HG03108 (cell line): ENCODE measurements around the gene CEBPZOS.

ENCODE experiments used
- ATAC-seq: cut with Tn5 transposase; IDR thresholded peaks from one replicate; pipeline ENCODE4 v1.9.1; 2021; ENCODE audit warnings: moderate library complexity; ENCODE audit not compliant: unreplicated experiment

The CEBPZOS gene

DNA sequence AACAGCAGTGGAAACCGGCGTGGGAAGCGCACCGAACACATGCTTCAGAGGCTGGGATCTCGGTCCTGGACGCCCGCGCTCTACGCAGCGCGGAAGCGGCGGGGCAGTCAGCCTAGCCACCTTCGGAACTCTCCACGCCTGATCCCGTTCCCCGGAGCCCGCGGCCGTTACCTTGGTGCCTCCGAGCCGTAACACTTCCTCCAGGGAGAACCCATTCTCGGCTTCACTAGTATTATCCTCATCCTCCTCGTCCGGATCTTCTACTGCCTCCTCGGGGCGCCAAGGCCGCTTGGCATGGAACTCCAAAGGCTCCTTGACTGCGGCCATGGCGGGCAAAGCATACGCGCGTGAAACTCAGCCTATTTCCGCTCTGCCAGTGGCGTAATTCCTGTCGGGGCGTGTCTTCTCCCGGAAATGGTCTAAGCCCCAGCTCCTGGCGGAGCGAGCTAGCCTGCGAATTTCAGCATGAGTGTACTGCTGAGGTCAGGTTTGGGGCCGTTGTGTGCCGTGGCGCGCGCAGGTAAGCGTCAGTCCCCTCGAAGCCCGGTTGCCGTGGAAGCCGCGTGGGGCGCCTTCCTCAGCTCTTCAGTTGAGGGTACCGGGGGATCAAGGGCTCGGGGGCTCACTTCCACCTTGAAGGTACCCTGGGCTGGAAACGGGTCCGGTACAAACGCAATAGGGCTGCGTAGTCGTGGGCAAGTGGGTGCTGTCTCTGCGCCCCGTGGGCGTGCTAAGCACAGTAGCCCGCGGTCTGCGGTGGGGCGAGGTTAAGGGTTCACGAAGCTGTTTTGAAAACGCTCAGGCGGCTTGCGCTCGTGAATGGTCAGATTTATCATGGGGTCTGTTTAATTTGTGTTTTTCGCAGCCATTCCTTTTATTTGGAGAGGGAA lies 35.2 kb downstream of the CEBPZOS start, which contains the start of the genes CEBPZ and NDUFAF7:
CEBPZ (minus strand) TSS at position 356 of the 890 bp plus-strand sequence; CDS start at position 327, 29 bp downstream.
NDUFAF7 (plus strand) TSS at position 418 of the 890 bp plus-strand sequence; CDS start at position 466, 48 bp downstream.
- ATAC-seq, result peak; percentile 97

DNA sequence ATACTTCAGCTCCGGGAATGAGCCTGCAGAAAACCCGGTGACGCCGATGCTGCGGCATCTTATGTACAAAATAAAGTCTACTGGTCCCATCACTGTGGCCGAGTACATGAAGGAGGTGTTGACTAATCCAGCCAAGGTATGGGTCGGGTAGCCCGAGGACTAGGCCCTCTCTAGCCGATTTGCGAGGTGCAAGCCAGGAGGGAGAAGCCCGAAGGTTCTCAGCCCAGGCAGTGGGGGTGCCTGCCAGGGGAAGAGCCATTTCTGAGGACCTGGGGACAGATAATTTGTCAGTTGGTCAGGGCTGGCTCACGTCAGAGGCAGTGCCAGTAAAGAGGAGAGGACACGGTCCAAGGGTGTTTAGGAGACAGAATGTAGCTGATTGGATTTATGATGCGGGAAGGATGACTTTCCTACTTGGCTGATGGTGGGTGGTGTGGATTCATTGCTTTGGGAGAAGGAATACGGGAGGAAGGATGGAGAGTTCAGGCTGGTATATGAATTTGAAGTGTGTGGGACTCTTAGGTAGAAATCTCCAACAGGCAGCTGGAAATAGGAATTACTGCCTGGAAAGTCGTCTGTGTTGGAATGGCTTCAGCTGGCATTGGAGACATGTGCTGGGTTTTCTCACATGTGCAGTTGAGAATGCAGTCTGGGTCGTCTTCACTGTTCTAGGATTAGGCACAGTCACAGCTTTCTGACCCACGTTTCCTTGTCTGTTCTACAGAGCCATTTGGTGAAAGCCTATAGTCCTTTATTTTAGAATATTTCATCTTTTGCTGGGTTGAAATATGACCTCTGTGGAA lies 36.0 kb downstream of the CEBPZOS start:
- ATAC-seq, result peak; percentile 12

DNA sequence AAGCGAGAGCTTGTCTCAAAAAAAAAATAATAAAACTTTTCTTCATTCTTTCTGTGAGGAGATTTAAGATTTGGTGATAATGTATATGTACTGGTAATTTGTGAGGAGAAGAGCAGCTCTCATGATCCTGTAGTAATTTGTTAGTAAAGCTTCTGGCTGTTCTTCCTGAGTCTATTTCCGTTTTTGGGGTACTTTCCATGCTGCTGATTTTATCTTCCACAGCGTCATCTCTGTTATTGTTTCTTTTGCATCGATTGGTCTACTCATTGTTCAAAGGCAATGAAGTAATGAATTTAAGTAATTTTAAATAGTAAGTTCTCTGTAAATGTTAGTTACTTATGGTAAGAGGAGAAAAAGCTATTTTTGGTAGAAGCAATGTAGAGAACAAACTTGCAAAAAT lies 47.1 kb downstream of the CEBPZOS start:
- no peak for ATAC-seq

DNA sequence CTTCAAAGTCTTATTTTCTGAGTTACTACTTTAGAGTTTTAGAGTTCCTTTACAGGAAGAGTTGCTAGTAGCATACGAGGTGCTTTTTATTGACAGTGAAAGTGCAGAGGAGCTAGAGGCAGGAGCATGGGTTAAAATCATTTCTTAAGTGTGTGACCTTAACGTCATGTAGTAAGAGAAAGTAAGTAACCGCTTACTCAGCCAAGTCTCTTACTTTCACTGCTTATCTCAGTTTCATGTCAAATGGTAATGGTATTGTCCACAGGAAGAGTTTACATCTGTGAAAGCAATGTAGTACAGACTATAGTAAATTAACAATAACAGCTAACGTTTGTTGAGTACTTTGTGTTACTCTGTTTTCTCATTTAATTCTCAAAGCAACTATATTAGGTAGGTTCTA lies 47.7 kb downstream of the CEBPZOS start:
- ATAC-seq, result peak; percentile 87

DNA sequence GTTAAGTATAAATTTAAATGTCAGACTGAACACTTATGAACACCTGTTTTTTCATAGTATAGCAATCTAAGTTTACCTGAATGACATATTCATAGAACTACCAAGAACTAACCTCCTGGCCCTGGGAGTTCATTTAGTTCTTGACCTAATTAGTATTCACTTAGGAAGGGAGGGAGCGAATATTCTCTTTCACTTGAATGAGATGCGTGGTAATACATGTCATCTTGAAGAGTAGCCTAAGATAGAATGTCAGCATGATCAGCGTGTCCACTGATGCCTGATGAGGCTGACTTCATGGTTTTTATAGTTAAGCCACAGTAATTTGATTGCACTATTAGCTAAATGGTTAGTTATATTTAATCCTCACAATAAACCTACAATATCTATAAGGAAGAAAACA lies 48.5 kb downstream of the CEBPZOS start:
- ATAC-seq, result no peak

DNA sequence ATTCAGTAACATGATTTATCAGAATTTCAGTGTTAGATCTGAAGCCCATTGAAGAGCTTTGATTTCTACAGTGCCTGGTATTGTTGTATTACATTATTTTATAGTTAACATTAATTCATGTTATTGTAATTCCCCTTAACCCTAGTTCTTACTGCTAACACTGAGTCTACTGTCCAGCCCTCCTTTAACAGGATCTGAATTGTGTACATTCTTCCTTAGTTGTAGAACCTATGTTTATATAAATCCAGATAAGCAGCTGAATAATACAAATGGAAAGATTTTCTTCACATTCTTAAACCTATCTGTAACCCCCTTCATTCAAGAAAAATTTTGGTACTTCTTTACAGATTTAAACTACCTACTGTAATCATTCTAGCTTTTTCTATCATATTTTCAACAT lies 49.9 kb downstream of the CEBPZOS start:
- no peak for ATAC-seq

DNA sequence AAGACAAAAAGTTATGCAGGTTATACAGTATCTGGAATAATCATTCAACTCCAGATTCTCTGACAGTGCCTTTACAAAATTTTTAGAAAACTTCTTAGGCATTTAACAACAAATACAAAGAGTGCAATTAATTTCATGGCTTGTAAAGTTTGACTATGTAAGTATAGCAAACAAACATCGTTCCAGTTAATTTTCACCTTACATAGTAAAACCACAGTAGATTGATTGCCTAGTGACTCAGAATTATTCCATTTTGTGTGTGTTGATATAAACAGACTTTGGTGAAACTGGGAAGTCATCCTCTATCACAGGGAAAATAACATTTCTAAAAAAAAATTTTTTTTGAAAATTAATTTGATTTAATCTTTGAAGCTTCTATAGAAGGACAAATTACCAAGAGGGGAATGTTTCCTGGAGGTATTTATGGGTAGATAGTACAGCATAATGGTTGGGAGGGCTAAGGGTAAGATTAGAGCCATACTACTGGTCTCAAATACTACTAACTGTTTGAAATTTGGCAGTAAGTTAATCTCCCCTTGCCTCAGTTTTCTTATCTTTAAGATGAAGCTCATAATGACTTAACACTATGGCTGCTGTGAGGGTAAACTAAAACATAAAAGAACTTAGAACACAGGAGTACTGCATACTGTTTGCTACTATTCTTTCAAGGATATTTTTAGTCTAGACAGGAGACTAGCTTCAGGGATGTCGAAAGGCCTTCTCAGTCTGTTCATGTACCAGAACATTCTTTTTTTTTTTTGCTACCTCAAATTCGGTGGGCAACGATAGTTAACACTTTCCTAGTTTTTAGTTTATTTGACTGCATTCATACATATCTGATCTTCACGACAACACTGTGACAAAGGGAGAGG lies 54.8 kb downstream of the CEBPZOS start:
- ATAC-seq, result no peak
